ENCODE measurements around the gene EP400. TPM values are rescaled to one million over a fixed set of nuclear protein-coding genes. Genes with fewer than 3 reads are reported as not detected.

EP400 gene
- total and polyA plus RNA-seq, 8 donors = 5.2 to 39.8 (median 21.6) TPM

- Histone ChIP-seq H3K4me3 (no peak overlapping the region), H3K9me3 (no peaks in the 10 kb centered on the region), H3K36me3 (peaks cover 35 to 63% (median 54%) of the 10 kb centered on the region in 4 donors), H3K4me1 (peaks cover 7 to 23% (median 19%) of the 10 kb centered on the region in 4 donors), H3K27me3 (no peaks in the 10 kb centered on the region), H3K27ac (no peak overlapping the region)
- DNase-seq = no peak
- WGBS, 5 donors = 93 to 98% (median 95%) methylated on average over 7 to 8 of the region's 8 CpGs
- intact Hi-C loops (cut with DNase I; ENCODE audit: low total_unique reads) = no loop called here
- no peak for TF ChIP-seq POLR2AphosphoS5 (IDR thresholded peaks at IDR 0.05)
- no peak for TF ChIP-seq CTCF (IDR thresholded peaks at IDR 0.05)
- no peak for TF ChIP-seq EP300 (IDR thresholded peaks at IDR 0.05)
- no peak for TF ChIP-seq POLR2A (IDR thresholded peaks at IDR 0.05)
Observed at GRCh38 chr12:131933387-131933786, 16.4 kb upstream of the EP400 start.

GRCh38 chr12:131934535-131934934 is 15.2 kb upstream of the EP400 start:
- WGBS, 5 donors = 87 to 96% (median 93%) methylated on average over 11 of the region's 11 CpGs
- intact Hi-C loops (cut with DNase I; ENCODE audit: low total_unique reads) = no loop called here
- Histone ChIP-seq H3K4me3 (no peak overlapping the region), H3K9me3 (no peaks in the 10 kb centered on the region), H3K36me3 (peaks cover 35 to 71% (median 62%) of the 10 kb centered on the region in 4 donors), H3K4me1 (peaks cover 7 to 22% (median 15%) of the 10 kb centered on the region in 4 donors), H3K27ac (no peak overlapping the region), H3K27me3 (no peaks in the 10 kb centered on the region)
- no peak for DNase-seq
- TF ChIP-seq CTCF (IDR thresholded peaks at IDR 0.05) (no peak), POLR2AphosphoS5 (IDR thresholded peaks at IDR 0.05) (no peak), EP300 (IDR thresholded peaks at IDR 0.05) (no peak), POLR2A (IDR thresholded peaks at IDR 0.05) (no peak)

- H3K9me3 ChIP-seq = no peaks in the 10 kb centered on the region
- intact Hi-C loops (cut with DNase I; ENCODE audit: low total_unique reads) = no loop called here
- no peaks in the 10 kb centered on the region for H3K27me3 ChIP-seq
- H3K27ac ChIP-seq = no peak overlapping the region
- peaks cover 0 to 3% (median 2%) of the 10 kb centered on the region in 4 donors for H3K4me1 ChIP-seq
- TF ChIP-seq POLR2AphosphoS5 (IDR thresholded peaks at IDR 0.05) = no peak
- peaks cover 41 to 77% (median 77%) of the 10 kb centered on the region in 4 donors for H3K36me3 ChIP-seq
- no peak overlapping the region for H3K4me3 ChIP-seq
- no peak for DNase-seq
- WGBS, 5 donors = 81 to 94% (median 91%) methylated on average over 7 of the region's 7 CpGs
Observed at GRCh38 chr12:131938082-131938481, 11.7 kb upstream of the EP400 start.

- Histone ChIP-seq H3K4me3 (no peak overlapping the region), H3K9me3 (no peaks in the 10 kb centered on the region), H3K4me1 (peaks cover 0 to 3% (median 2%) of the 10 kb centered on the region in 4 donors), H3K36me3 (peaks cover 32 to 77% (median 77%) of the 10 kb centered on the region in 4 donors), H3K27me3 (no peaks in the 10 kb centered on the region), H3K27ac (peak overlapping the region in 1 of 5 donors; percentile 7)
- TF ChIP-seq POLR2AphosphoS5 (IDR thresholded peaks at IDR 0.05) (no peak), EP300 (IDR thresholded peaks at IDR 0.05) (no peak), CTCF (IDR thresholded peaks at IDR 0.05) (no peak), POLR2A (IDR thresholded peaks at IDR 0.05) (no peak)
- DNase-seq = peak in 1 of 2 donors; percentile 92
- WGBS, 5 donors = 53 to 80% (median 65%) methylated on average over 16 of the region's 16 CpGs
- intact Hi-C loops (cut with DNase I; ENCODE audit: low total_unique reads) = no loop called here
Observed at GRCh38 chr12:131939007-131939406, 10.7 kb upstream of the EP400 start.

- H3K27me3 ChIP-seq = no peaks in the 10 kb centered on the region
- TF ChIP-seq CTCF (IDR thresholded peaks at IDR 0.05) (no peak), EP300 (IDR thresholded peaks at IDR 0.05) (no peak), POLR2A (IDR thresholded peaks at IDR 0.05) (no peak), POLR2AphosphoS5 (IDR thresholded peaks at IDR 0.05) (no peak)
- H3K4me1 ChIP-seq = peaks cover 0 to 3% (median 2%) of the 10 kb centered on the region in 4 donors
- peak overlapping the region in 1 of 5 donors; percentile 34 for H3K27ac ChIP-seq
- DNase-seq = peak in 1 of 2 donors; percentile 12
- peaks cover 35 to 77% (median 76%) of the 10 kb centered on the region in 4 donors for H3K36me3 ChIP-seq
- H3K9me3 ChIP-seq = no peaks in the 10 kb centered on the region
- H3K4me3 ChIP-seq = no peak overlapping the region
- 83 to 87% (median 85%) methylated on average over 8 of the region's 8 CpGs for WGBS, 5 donors
- intact Hi-C loops (cut with DNase I; ENCODE audit: low total_unique reads) = no loop called here
Observed at GRCh38 chr12:131940141-131940547, 9.6 kb upstream of the EP400 start.
